ENCODE measurements around the gene NAXE. TPM values are rescaled to one million over a fixed set of nuclear protein-coding genes. Genes with fewer than 3 reads are reported as not detected.

Gene NAXE
- total and polyA plus RNA-seq, 2 experiments from 2014 or later: 117 to 198 TPM

DNA sequence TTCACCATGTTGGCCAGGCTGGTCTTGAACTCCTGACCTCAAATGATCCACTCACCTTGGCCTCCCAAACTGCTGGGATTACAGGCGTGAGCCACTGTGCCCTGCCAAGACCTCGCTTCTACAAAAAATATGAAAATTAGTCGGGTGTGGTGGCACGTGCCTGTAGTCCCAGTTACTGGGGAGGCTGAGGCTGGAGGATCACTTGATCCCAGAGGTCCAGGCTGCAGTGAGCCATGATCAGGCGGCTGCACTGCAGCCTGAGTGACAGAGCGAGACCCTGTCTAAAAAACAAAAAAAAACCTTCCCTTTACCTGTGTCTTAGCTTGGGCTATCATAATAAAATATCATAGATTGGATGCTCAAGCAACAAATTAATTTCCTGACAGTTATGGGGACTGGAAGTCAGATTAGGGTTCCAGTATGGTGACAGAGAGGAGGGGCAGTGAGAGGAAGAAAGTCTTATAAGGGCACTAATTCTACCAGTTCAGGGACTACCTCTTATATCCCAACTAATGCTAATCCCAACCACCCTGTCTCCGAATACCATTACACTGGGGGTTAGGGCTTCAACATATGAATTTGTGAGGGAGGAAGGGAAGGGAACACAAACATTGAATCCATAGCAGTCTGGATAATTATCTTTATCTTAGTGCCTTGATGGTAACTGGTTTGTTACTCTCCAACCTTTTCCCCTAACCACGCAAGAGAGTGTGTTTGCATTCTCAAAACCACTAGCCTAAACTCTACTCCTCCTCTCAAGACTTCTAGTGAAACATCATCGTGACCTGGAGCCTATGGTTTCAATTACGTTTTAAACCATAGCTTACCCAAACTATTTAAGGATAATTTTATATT is 1.0 kb upstream of the NAXE start:
- 85% methylated on average over 10 of the region's 10 CpGs for WGBS (ENCODE audit: low lambda C conversion rate, missing lambda C conversion rate)
- no peaks in the 10 kb centered on the region for H3K36me3 ChIP-seq (replicated peaks; ENCODE audit: insufficient read depth, low read depth)
- peaks cover 3% of the 10 kb centered on the region for H3K4me1 ChIP-seq (ENCODE audit: insufficient read depth)
- peak overlapping the region; percentile 92 for H3K27ac ChIP-seq
- TF ChIP-seq EZH2phosphoT487 (IDR thresholded peaks at IDR 0.05; ENCODE audit: low read depth, severe bottlenecking, unreplicated experiment) (no peak), EZH2 (IDR thresholded peaks at IDR 0.05; ENCODE audit: borderline replicate concordance) (no peak)
- TF ChIP-seq, protein P1, sequence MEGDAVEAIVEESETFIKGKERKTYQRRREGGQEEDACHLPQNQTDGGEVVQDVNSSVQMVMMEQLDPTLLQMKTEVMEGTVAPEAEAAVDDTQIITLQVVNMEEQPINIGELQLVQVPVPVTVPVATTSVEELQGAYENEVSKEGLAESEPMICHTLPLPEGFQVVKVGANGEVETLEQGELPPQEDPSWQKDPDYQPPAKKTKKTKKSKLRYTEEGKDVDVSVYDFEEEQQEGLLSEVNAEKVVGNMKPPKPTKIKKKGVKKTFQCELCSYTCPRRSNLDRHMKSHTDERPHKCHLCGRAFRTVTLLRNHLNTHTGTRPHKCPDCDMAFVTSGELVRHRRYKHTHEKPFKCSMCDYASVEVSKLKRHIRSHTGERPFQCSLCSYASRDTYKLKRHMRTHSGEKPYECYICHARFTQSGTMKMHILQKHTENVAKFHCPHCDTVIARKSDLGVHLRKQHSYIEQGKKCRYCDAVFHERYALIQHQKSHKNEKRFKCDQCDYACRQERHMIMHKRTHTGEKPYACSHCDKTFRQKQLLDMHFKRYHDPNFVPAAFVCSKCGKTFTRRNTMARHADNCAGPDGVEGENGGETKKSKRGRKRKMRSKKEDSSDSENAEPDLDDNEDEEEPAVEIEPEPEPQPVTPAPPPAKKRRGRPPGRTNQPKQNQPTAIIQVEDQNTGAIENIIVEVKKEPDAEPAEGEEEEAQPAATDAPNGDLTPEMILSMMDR (IDR thresholded peaks at IDR 0.05; ENCODE audit: poor library complexity): no peak
- H3K9me3 ChIP-seq (ENCODE audit: low read depth): no peaks in the 10 kb centered on the region
- no peaks in the 10 kb centered on the region for H3K9me2 ChIP-seq (replicated peaks; ENCODE audit: insufficient read depth)
- no peak for DNase-seq (ENCODE audit: low spot score)
- peak overlapping the region; percentile 63 for H3K4me3 ChIP-seq
- peaks cover 12% of the 10 kb centered on the region for H3K79me2 ChIP-seq
- peak overlapping the region; percentile 94 for H2AFZ ChIP-seq
- H3K27me3 ChIP-seq: no peaks in the 10 kb centered on the region
- H3K4me2 ChIP-seq: peak overlapping the region; percentile 91
- H4K20me1 ChIP-seq (ENCODE audit: insufficient read depth, poor library complexity, severe bottlenecking): no peaks in the 10 kb centered on the region

DNA sequence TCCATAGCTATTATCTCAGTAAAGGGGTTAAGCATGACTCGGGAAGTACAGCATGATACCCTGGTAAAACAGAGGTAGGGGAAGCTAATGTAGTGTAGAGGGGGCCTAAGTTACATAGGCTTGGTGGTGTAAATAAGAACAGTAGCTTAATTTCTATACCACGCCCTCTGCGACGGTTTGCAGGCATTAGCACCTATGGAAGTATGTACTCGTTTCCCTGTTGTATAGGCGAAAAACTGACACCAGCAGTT is 470 bp upstream of the NAXE start:
- no peaks in the 10 kb centered on the region for H3K9me3 ChIP-seq (ENCODE audit: low read depth)
- H4K20me1 ChIP-seq (ENCODE audit: insufficient read depth, poor library complexity, severe bottlenecking): no peaks in the 10 kb centered on the region
- H3K79me2 ChIP-seq: peaks cover 12% of the 10 kb centered on the region
- peaks cover 3% of the 10 kb centered on the region for H3K4me1 ChIP-seq (ENCODE audit: insufficient read depth)
- H2AFZ ChIP-seq: peak overlapping the region; percentile 94
- TF ChIP-seq, protein P1 (IDR thresholded peaks at IDR 0.05; ENCODE audit: poor library complexity): no peak
- no peak for TF ChIP-seq EZH2 (IDR thresholded peaks at IDR 0.05; ENCODE audit: borderline replicate concordance)
- TF ChIP-seq EZH2phosphoT487 (IDR thresholded peaks at IDR 0.05; ENCODE audit: low read depth, severe bottlenecking, unreplicated experiment): no peak
- H3K36me3 ChIP-seq (replicated peaks; ENCODE audit: insufficient read depth, low read depth): no peaks in the 10 kb centered on the region
- no peak for DNase-seq (ENCODE audit: low spot score)
- H3K9me2 ChIP-seq (replicated peaks; ENCODE audit: insufficient read depth): no peaks in the 10 kb centered on the region
- peak overlapping the region; percentile 92 for H3K27ac ChIP-seq
- no peaks in the 10 kb centered on the region for H3K27me3 ChIP-seq
- peak overlapping the region; percentile 91 for H3K4me2 ChIP-seq
- WGBS (ENCODE audit: low lambda C conversion rate, missing lambda C conversion rate): 20% methylated on average over 6 of the region's 6 CpGs
- peak overlapping the region; percentile 63 for H3K4me3 ChIP-seq

DNA sequence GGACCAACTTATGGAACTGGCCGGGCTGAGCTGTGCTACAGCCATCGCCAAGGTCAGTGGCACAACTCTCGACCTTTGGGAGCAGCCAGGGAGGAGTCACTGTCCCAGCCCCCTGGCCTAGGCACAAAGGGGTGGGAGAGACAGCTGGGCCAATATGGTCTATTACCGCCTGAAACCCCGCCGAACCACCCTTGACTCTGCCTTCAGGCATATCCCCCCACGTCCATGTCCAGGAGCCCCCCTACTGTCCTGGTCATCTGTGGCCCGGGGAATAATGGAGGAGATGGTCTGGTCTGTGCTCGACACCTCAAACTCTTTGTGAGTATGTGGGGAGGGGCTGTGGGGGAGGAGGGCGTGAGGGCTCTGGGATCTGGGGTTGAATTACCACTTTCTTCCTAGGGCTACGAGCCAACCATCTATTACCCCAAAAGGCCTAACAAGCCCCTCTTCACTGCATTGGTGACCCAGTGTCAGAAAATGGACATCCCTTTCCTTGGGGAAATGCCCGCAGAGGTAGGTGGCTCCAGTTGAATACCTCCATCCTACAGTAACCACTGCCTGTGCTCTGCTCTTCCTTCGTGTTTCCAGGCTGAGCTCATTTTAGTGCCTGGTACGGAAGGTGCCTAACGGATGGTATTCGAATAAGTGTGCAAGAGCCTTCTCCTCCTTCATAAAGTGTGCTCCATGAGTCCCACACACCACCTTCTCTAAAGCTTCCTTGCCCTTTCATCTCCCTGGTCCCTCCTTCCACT is 758 bp downstream of the NAXE start:
- Histone ChIP-seq H4K20me1 (ENCODE audit: insufficient read depth, poor library complexity, severe bottlenecking) (no peaks in the 10 kb centered on the region), H2AFZ (peak overlapping the region; percentile 89), H3K27me3 (no peaks in the 10 kb centered on the region), H3K9me2 (replicated peaks; ENCODE audit: insufficient read depth) (no peaks in the 10 kb centered on the region), H3K27ac (peak overlapping the region; percentile 92), H3K9me3 (ENCODE audit: low read depth) (no peaks in the 10 kb centered on the region), H3K79me2 (peaks cover 12% of the 10 kb centered on the region), H3K4me1 (ENCODE audit: insufficient read depth) (peaks cover 3% of the 10 kb centered on the region), H3K4me3 (peak overlapping the region; percentile 98), H3K36me3 (replicated peaks; ENCODE audit: insufficient read depth, low read depth) (no peaks in the 10 kb centered on the region), H3K4me2 (peak overlapping the region; percentile 91)
- DNase-seq (ENCODE audit: low spot score): no peak
- TF ChIP-seq EZH2 (IDR thresholded peaks at IDR 0.05; ENCODE audit: borderline replicate concordance) (no peak), EZH2phosphoT487 (IDR thresholded peaks at IDR 0.05; ENCODE audit: low read depth, severe bottlenecking, unreplicated experiment) (no peak)
- TF ChIP-seq, protein P1 (IDR thresholded peaks at IDR 0.05; ENCODE audit: poor library complexity): no peak
- WGBS (ENCODE audit: low lambda C conversion rate, missing lambda C conversion rate): 55% methylated on average over 16 of the region's 16 CpGs
